ENCODE measurements around the gene TLE2.
A peak's percentile ranks its signal among the peaks of the same experiment; 100 is the strongest.

TLE2 gene

GRCh38 chr19:3029065-3029923, at the start of gene TLE2:
Gene TLE2, minus strand, starts transcription at chr19:3029280. Its CDS starts 376 bp downstream, at chr19:3028904.
- TF ChIP-seq CTCF (IDR thresholded peaks at IDR 0.05; ENCODE audit: control insufficient read depth, insufficient read depth, low read depth, low read length, missing control alignments): no peak
- peak within 1 kb of the TSS; percentile 32 for H3K4me3 ChIP-seq (ENCODE audit: control insufficient read depth, low read depth, low read length)
- no peak for DNase-seq (ENCODE audit: low read depth)

DNA sequence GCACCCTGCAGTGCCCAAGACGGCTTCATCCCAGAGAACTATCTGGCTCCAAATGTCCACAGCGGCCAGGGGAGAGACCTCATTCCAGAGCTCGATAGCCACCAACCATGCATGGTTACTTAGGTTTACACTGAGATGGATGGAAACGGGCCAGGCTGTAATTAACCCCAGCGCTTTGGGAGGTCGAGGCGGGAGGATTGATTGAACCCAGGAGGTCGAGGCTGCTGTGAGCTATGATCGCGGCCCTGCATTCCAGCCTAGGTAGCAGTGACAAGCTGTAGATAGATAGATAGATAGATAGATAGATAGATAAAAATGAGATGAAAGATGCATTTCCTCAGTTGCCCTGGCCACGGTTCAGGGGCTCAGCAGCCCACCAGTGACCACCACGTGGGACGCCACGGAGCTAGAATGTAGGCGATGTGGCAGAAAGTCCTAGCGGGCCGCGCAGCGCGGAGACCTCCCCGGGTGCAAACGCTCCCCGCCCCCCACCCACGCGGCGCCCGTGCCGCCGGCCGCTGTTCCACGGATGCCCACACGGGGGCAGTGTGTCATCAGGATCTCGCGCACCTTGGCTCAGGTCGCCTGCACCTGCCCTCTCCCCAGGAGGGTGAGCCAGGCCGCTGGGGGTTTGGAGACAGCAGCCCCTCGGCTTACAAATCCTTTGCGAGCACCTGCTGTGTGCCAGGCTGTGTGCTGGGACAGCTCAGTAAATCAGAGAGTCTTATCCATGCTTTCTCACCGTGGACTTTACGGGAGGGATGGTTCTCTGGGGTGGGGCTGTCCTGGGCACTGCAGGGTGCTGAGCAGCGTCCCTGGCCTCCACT, 46.7 kb upstream of the TLE2 start:
- peak; percentile 83 for TF ChIP-seq CTCF (IDR thresholded peaks at IDR 0.05; ENCODE audit: control insufficient read depth, insufficient read depth, low read depth, low read length, missing control alignments)
- DNase-seq (ENCODE audit: low read depth): no peak
- H3K4me3 ChIP-seq (ENCODE audit: control insufficient read depth, low read depth, low read length): no peak overlapping the region

DNA sequence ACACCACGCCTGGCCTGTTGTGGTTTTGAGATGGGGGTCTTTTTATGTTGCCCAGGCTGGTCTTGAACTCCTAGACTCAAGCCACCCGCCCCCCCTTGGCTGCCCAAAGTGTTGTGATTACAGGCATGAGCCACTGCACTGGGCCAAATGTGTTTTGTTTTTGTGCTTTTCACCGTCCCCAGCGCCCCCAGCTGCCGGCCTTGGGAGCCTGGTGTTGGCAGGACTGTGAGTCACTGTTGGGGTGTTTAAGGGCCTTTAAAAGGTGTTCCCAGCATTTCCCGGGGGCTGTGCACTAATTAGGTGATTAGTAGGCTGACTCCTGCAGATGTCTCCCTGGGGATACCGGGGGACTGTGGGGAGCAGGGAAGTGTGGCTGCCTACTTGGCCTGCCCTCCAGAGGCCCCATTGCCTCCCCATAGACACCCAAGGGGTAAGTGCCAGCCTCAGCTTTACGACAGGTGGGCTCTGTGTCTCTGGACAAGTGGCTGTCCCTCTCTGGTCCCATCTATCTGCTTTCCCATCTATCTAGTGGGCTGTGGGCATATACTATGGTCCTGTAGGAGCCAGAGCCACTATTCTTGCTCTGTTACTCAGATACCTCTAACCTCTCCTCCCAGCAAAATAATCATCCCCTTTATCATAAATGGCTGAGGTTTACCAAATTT, 45.0 kb upstream of the TLE2 start:
- no peak for DNase-seq (ENCODE audit: low read depth)
- peak; percentile 23 for TF ChIP-seq CTCF (IDR thresholded peaks at IDR 0.05; ENCODE audit: control insufficient read depth, insufficient read depth, low read depth, low read length, missing control alignments)
- no peak overlapping the region for H3K4me3 ChIP-seq (ENCODE audit: control insufficient read depth, low read depth, low read length)

DNA sequence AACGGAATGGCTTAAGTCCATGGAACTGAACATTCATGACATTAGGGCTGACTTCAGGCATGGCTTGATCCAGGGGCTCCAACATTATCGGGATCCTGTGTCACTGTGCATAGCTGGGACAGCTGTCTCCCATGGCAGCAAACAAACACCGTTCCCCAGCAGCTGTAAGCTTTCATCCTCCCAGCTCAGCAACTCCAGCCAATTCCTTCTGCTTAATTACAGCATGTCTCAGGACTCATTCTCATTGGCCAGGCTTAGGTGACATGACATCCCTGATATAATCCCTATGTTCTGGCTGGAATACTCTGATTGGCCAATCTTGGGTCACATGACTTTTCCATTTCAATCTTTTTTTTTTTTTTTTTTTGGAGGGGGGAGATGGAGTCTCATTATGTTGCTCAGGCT, 44.1 kb upstream of the TLE2 start:
- no peak for DNase-seq (ENCODE audit: low read depth)
- no peak overlapping the region for H3K4me3 ChIP-seq (ENCODE audit: control insufficient read depth, low read depth, low read length)
- no peak for TF ChIP-seq CTCF (IDR thresholded peaks at IDR 0.05; ENCODE audit: control insufficient read depth, insufficient read depth, low read depth, low read length, missing control alignments)

- DNase-seq (ENCODE audit: low read depth): no peak
- H3K4me3 ChIP-seq (ENCODE audit: control insufficient read depth, low read depth, low read length): no peak overlapping the region
- no peak for TF ChIP-seq CTCF (IDR thresholded peaks at IDR 0.05; ENCODE audit: control insufficient read depth, insufficient read depth, low read depth, low read length, missing control alignments)
Measured at GRCh38 chr19:3071768-3072167, 42.7 kb upstream of the TLE2 start.

GRCh38 chr19:3068071-3068470, 39.0 kb upstream of the TLE2 start:
- DNase-seq (ENCODE audit: low read depth): no peak
- no peak overlapping the region for H3K4me3 ChIP-seq (ENCODE audit: control insufficient read depth, low read depth, low read length)
- TF ChIP-seq CTCF (IDR thresholded peaks at IDR 0.05; ENCODE audit: control insufficient read depth, insufficient read depth, low read depth, low read length, missing control alignments): no peak
